Measurements from ENCODE around the gene SVIP.

Gene SVIP

GRCh38 chr11:22829231-22830081 is at the start of gene SVIP:
Gene SVIP (minus strand): TSS chr11:22829801. CDS start chr11:22829748, 53 bp downstream.
- peak within 1 kb of the TSS; percentile 82 for H3K4me3 ChIP-seq (ENCODE audit: low read depth, low read length)

GRCh38 chr11:22878604-22879003 is 49.0 kb upstream of the SVIP start:
- H3K4me3 ChIP-seq (ENCODE audit: low read depth, low read length), result no peak overlapping the region

GRCh38 chr11:22878039-22878438 is 48.4 kb upstream of the SVIP start:
- no peak overlapping the region for H3K4me3 ChIP-seq (ENCODE audit: low read depth, low read length)

- no peak overlapping the region for H3K4me3 ChIP-seq (ENCODE audit: low read depth, low read length)
These were observed 46.4 kb upstream of the SVIP start for GRCh38 chr11:22875869-22876473.

GRCh38 chr11:22869325-22869724 is 39.7 kb upstream of the SVIP start:
- no peak overlapping the region for H3K4me3 ChIP-seq (ENCODE audit: low read depth, low read length)

- H3K4me3 ChIP-seq (ENCODE audit: low read depth, low read length), result no peak within 1 kb of the TSS
These were observed 30.6 kb upstream of the SVIP start, which contains the start of gene CCDC179 for GRCh38 chr11:22860241-22860640. Gene CCDC179 (minus strand): TSS chr11:22860474. CDS start chr11:22860421, 53 bp downstream.

- no peak overlapping the region for H3K4me3 ChIP-seq (ENCODE audit: low read depth, low read length)
These were observed 30.2 kb upstream of the SVIP start for GRCh38 chr11:22859756-22860155.

GRCh38 chr11:22851477-22851876 is 21.9 kb upstream of the SVIP start:
- no peak overlapping the region for H3K4me3 ChIP-seq (ENCODE audit: low read depth, low read length)

GRCh38 chr11:22846726-22847125 is 17.1 kb upstream of the SVIP start:
- H3K4me3 ChIP-seq (ENCODE audit: low read depth, low read length), result no peak overlapping the region

GRCh38 chr11:22832315-22833015 is 2.9 kb upstream of the SVIP start:
- H3K4me3 ChIP-seq (ENCODE audit: low read depth, low read length), result no peak overlapping the region

GRCh38 chr11:22830082-22830414 is 447 bp upstream of the SVIP start:
- H3K4me3 ChIP-seq (ENCODE audit: low read depth, low read length), result no peak overlapping the region

GRCh38 chr11:22828373-22828772 is 1.2 kb downstream of the SVIP start:
- no peak overlapping the region for H3K4me3 ChIP-seq (ENCODE audit: low read depth, low read length)

GRCh38 chr11:22822203-22822602 is 7.4 kb downstream of the SVIP start:
- no peak overlapping the region for H3K4me3 ChIP-seq (ENCODE audit: low read depth, low read length)

GRCh38 chr11:22809893-22810292 is 19.7 kb downstream of the SVIP start:
- no peak overlapping the region for H3K4me3 ChIP-seq (ENCODE audit: low read depth, low read length)

- H3K4me3 ChIP-seq (ENCODE audit: low read depth, low read length), result no peak overlapping the region
These were observed 20.9 kb downstream of the SVIP start for GRCh38 chr11:22808571-22809197.

GRCh38 chr11:22807855-22808570 is 21.6 kb downstream of the SVIP start:
- H3K4me3 ChIP-seq (ENCODE audit: low read depth, low read length), result no peak overlapping the region

- H3K4me3 ChIP-seq (ENCODE audit: low read depth, low read length), result no peak overlapping the region
These were observed 22.2 kb downstream of the SVIP start for GRCh38 chr11:22807391-22807790.

GRCh38 chr11:22802861-22803260 is 26.7 kb downstream of the SVIP start:
- no peak overlapping the region for H3K4me3 ChIP-seq (ENCODE audit: low read depth, low read length)

GRCh38 chr11:22800482-22800881 is 29.1 kb downstream of the SVIP start:
- H3K4me3 ChIP-seq (ENCODE audit: low read depth, low read length), result no peak overlapping the region

GRCh38 chr11:22798901-22799300 is 30.7 kb downstream of the SVIP start:
- no peak overlapping the region for H3K4me3 ChIP-seq (ENCODE audit: low read depth, low read length)

- no peak overlapping the region for H3K4me3 ChIP-seq (ENCODE audit: low read depth, low read length)
These were observed 32.6 kb downstream of the SVIP start for GRCh38 chr11:22797047-22797446.

Data from iPS-11a (cell line).